Measurements from ENCODE around the gene DAB2.

- TF ChIP-seq SPI1 (IDR thresholded peaks at IDR 0.05; ENCODE audit: low read depth, low read length), result no peak
- no peak for TF ChIP-seq POLR2AphosphoS5 (IDR thresholded peaks at IDR 0.05; ENCODE audit: low read depth, low read length)
- TF ChIP-seq TAF1 (IDR thresholded peaks at IDR 0.05; ENCODE audit: low read depth, low read length), result no peak
- TF ChIP-seq POLR2A (IDR thresholded peaks at IDR 0.05; ENCODE audit: low read depth, low read length), result no peak
- TF ChIP-seq POU2F2 (IDR thresholded peaks at IDR 0.05; ENCODE audit: low read depth, low read length), result no peak
Observed at GRCh38 chr5:39394946-39395345, 29.8 kb downstream of the DAB2 start.

Data from GM12891 (cell line).